ENCODE measurements around the gene TDRD3.

TDRD3 gene

DNA sequence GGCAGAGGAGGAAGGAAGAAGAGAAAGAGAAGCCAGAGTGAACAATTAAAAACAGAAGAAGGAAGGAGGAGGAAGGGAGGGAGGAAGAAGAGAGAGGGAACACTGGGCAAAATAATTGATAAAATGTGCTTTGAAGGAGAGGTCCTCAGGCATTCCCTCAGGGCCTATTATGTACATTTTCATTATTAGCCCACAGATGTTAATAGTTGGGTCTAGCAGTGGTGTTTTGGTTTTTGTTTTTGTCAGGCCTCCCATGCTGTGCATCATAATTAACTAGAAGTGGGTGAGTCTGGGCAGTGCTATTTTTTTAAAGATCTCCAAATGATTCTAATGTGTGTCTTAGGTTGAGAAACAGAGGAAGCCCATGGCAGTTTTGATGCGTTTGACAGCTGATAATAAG lies 178.1 kb downstream of the TDRD3 start:
- DNase-seq (ENCODE audit: low read depth), result no peak

DNA sequence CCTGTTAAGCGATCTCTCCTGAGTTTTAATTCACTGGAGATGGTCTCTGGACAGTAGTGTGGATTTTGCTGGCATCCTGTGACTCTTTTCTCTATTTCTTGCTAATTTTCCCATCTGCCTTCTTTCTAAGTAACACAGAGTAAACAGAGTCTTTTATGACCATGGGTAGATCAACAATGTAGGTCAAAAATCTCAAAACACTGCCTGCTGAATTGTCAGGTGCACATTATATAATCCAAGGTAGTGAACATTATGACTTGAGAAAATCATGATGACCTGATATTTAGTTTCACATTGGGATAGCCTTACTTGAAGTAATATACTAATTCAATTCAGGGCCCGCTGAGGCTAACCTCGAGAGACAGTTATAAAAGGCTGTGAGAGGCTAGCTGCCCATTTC lies 180.7 kb downstream of the TDRD3 start:
- no peak for DNase-seq (ENCODE audit: low read depth)

DNA sequence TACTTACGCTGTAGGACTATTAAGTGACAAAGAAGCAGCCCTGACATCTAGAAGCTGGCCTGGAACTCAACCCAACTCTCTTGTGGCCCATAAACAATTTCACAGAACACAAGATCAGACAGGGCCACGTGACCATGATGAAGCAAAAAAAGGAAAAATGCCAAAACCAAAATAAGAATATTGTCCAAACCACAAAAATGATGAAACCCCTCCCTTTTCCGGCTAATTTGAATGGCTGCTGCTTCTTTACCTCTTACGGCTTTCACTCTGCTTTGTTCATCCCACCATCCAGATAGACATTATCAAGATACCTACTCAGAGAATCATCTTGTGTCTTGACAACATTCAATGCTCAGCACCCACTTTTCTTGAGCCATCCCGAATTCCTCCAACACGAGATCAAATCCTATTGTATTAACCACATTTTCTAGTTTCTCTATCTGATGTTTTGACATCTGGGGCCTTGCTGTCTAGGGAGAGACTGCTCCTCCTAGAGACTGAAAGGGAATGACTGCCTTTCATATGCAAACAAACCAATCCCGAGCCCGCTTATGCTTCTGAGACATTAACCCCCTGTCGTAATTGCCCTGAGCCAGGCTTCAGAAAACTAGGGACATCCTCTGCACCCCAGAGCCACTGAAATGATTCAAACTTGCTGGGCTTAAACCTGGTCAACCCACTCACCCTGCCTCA lies 186.3 kb downstream of the TDRD3 start:
- no peak for DNase-seq (ENCODE audit: low read depth)

DNA sequence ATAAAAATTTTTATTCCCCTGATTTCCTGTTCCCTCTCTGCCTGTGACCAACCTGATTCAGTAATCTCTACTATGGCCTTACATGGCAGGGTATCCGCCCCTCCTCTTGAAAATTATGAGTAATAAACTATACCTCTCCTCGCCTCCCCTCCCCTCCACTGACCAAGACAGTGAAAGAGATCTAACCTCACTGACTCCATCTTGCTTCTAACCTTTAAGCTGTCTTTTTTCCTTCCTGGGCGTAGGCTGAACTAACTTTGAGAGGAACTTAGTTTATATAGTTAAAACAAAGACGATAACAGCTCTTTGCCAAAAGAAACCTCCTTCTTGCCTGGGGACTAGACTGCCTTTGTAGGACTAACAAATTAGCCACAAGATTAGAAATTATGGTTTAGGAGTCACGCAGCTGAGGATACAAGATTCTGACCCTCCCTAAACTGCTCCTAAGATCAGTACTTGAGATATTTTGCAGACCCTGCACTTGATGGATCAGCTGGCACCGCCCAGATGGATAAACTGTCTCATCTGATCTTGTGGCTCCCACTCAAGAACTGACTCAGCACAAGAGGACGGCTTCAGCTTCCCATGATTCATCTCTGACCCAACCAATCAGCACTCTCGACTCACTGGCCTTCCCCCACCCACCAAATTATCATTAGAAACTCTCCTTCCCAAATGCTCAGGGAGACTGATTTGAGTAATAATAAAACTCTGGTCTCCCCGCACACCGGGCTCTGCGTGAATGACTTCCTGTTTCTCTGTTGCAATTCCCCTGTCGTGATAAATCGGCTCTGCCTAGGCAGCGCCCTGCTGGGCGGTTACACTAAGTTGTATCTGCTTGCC lies 187.1 kb downstream of the TDRD3 start:
- no peak for DNase-seq (ENCODE audit: low read depth)

DNA sequence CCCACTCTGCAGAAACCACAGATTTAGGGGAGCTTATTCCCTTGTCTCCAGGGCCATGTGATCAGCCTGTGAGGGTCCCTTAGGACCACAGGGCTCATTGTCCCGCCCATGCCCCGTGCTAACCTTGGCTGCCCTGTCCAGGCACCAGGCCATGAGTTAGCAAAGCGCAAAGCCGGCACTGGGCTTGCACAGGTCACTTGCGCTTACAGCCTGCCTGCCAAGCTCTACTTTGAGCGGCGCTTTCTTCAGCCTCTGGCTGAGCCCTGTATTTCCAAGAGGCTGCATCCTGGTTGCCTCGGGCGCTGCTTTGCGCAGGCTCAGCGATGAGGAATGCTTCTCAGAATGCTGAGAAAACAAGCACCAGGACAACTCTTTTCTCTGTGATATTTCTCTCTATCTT lies 188.0 kb downstream of the TDRD3 start:
- DNase-seq (ENCODE audit: low read depth), result no peak

DNA sequence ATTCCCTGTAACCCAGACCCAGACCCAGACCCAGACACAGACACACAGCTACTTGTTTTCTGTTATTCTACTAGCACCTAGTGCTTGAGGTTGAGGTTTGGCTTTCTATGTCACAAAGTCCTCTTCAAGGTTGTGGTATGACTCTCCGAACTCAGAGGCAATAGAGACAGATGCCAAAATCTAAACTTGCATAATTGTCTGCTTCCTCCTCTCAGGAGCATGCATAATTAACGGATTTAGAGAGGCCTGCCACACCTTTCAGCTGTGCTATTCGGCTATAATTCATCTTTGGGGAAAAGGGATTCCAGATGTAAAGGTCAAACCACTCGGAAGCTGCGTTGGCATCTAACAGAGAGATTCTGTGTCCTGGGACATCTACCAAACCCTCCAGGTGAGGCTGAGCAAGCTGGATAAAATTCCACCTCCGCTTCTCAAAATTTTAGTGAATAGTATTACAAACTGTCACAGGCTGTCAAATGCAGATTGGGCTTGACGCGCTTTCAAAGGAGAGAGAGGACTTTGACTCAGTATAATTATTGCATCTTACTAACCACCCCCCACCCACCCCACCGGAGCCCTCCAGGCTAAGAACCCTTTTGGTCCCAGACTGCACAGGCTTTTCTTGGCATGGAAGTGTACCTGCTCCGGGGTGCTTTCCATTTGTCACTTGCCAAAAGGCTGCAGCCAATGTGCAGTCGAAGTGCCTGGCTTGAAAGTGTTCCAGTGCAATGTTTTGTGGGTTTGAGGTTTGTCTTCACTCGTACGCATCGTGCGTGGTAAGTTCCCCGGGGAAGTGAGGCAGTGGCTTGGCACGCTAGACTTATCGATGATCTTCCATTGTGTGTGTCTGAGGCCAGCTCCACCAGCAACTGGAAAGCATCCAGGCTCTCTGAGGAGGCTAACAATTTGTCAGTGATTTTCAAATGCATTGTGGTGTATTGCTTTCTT lies 194.1 kb downstream of the TDRD3 start:
- DNase-seq (ENCODE audit: low read depth), result peak; percentile 32

DNA sequence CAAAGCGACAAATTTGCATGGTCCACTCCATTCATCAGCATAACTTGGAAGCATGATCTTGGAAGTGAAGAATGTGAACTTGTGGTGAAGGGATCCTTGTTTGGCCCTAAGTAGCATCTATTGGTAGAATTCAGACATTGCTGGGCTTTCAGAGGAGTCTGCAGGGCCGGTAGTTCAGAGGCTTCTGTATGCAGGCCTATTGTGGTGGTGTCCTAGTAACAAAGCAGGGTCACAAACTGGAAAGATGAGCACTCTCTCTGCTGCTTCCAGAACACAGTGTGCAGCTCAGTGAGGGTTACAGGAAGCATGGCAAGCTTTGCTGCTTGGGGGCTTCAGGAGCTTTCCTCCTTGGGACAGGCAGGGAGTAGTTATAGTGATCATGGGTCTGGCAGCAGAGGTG lies 206.0 kb downstream of the TDRD3 start:
- DNase-seq (ENCODE audit: low read depth), result no peak

DNA sequence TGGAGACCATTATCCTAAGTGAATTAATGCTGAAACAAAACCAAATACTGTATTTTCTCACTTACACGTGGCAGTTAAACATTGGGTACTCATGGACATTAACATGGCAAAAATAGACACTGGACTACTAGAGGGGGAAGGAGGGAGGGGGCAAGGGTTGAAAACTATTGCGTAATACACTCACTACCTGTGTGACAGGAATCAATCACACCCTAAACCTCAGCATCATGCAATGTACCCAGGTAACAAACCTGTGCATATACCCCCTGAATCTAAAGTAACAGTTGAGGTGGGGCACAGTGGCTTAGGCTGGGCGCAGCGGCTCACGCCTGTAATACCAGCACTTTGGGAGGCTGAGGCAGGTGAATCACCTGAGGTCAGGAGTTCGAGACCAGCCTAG lies 207.0 kb downstream of the TDRD3 start:
- DNase-seq (ENCODE audit: low read depth), result no peak

DNA sequence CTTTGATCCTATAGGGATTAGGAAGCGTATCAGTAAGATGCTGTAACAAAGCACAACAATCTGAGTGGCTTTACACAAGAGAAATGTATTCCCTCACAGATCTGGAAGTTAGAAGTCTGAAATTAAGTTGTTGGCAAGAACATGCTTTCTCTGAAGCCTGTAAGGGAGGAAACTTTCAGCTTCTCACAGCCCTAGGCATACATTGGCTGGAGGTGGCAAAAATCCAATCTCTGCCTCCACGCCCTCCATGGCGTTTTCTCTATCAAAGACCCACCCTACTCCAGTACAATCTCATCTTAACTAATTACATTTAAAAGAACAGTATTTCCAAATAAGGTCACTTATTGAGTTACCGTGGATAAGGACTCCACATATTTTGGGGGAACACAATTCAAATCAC lies 211.9 kb downstream of the TDRD3 start:
- DNase-seq (ENCODE audit: low read depth), result no peak

DNA sequence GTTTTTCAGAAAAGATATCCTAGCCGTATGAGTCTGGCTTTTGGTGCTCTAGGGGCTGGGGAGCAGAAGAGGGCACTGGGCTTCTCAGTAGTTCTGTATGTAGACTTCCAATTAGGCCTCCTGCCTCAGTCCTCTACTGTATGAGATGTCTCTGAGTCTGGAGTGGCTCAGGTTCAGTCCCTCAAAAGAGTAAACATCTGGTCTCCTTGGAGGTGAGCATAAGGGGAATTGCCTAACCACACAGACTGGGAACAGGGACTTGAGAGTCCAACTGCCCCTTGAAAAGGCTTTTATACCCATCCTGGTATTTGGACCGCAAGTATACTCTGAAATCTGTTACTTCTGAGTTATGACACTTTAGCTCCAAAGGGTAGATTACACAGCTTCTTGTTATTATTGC lies 214.5 kb downstream of the TDRD3 start:
- DNase-seq (ENCODE audit: low read depth), result no peak

DNA sequence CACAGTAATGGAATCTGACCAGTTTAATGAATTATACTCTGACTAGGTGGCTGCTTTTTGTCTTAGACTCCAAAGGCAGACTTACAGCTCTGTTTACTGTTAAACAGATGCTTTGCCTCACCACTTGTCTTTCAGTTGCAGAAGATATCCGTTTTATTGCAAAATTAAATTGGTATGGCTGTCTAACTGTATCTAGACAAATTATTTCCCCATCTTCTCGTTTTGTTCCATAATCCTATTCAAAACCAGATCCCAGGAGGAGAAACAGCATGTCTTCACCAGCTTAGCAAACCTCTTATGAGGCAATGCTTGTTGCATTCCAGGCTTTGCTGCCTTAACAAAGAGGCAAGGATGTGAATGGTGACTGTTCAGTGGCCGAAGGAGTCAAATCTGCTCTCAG lies 215.6 kb downstream of the TDRD3 start:
- no peak for DNase-seq (ENCODE audit: low read depth)

DNA sequence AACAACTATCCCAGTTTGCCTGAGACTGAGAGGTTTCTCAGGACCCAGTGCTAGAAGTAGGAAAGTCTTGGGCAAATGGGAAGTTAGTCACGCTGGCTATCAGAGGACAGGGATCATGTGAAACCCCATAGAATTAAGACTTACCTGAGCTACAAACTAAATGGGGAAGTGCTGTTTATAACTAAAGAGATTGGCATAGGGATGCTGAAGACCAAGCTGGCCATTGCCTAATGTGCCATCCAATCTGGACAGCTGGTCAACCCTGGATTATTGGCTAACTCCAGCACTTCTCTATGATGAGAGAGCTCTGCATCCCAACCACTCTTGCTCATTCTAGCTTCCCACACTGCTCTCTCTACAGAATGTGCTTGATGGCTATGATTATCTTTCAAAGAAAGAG lies 216.1 kb downstream of the TDRD3 start:
- DNase-seq (ENCODE audit: low read depth), result no peak

DNA sequence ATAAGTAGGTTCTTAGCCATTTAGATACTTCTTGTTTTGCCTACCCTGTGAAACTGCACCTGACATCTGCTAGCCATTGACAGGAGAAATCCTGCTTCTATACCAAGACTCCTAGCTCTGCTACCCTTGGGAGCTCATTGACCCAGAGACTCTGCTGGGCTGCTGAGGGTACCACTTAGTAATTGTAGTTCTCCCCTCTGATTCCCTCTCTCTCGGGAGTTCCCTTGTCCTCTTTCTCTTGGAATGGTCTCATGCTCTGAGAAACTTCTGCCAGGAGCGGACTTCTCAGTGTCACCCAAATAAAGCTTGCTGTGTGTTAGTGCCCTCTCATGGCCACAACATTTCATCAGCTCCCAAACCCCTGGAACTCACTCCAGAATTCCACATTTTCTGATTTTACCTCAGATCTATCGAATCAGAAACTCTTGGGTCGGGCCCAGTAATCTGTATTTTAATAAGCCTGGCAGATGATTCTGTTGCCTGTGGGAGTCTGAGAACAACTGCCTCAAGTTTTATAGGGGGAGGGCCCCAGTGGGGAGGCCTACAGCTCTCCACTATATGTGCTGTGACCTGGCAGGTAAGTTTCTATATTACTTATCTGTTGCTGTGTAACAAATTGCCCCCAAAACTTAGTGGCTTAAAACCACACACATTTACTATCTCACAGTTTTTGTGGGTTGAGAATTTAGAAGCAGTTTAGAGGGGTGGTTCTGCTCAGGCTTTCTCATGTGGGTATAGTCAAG lies 221.1 kb downstream of the TDRD3 start:
- DNase-seq (ENCODE audit: low read depth), result no peak

DNA sequence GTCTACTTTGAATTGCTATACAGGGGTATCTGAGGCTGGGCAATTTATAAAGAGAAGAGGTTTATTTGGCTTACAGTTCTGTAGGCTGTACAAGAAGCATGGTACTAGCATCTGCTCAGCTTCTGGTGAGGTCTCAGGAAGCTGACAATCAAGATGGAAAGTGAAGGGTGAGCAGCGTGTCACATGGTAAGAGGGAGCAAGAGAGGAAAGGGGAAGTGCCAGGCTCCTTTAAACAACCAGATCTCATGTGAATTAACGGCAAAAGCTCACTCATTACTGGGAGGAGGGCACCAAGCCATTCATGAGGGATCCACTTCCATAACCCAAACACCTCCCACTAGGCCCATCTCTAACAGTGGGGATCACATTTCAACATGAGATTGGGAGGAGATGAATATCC lies 222.4 kb downstream of the TDRD3 start:
- DNase-seq (ENCODE audit: low read depth), result peak; percentile 17

DNA sequence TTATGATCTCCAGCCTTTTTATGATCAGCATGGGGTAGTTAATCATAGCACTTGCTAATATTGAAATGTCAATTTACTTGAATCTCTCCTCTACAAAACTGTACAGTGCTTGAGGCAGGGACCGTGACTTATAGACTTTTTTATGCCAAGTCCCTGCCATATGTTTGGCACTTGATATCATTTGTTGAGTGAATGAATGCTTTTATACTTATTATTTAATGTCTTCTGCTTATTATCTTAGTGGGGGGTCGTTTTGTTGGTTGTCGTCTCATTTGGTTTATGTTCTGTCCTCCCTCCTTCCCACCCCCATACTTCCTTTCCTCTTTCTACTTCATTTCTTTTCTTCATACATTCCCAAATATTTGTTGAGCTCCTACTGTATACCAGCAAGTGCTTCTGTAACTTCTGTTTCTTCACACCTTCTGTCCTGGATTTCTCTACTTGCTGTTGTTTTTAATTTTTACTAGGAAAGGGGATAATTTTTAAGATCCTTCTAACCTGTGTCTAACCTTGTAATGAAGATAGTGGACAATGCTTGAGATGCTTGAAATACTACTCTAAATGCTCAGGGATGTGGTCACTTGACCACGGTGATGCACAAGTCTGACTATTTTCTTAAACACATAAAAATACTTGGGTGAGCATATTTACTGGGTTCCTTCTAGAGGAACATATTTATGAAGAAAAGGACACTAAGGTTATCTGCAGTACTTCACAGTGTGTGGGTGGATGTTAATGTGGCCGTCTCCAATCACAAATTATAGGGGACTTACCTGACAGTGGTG lies 223.8 kb downstream of the TDRD3 start:
- DNase-seq (ENCODE audit: low read depth), result no peak

DNA sequence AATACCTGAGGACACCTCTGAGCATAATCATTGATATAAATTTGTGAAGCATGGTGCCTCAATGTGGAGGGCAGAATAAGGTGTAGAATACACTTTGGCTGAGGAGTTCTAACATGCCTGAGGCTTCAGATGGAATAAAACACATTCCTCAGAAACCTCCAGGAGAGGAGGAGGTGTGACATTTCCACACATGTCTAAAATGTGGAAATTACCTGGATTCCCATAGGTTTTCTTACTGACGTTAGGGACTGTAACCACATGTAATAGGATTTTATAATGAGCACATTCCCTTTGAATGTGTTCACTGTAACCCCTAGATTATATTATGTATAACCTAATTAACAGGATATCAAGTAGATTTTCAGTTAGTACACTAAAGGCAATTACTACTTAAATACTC lies 226.1 kb downstream of the TDRD3 start:
- no peak for DNase-seq (ENCODE audit: low read depth)

All from CMK (cell line).